PC-3 (cell line): Measurements from ENCODE around the gene GTF2H4. TPM values are rescaled to one million over a fixed set of nuclear protein-coding genes. Genes with fewer than 3 reads are reported as not detected.

Experiments
- ATAC-seq: fragments of 200-7000 bp; cut with Tn5 transposase; 2 replicates; pipeline ENCODE4 v1.9.1; 2020; ENCODE audit warnings: mild to moderate bottlenecking, moderate library complexity
- BruUV-seq: library from RNA; stranded (reverse); fragments of 400-500 nt; replicated peaks from 2 replicates; lab custom pipeline; 2021; lab: Mats Ljungman, UMichigan
- CTCF ChIA-PET: fragments of 300-600 bp; sonication (Branson Sonifier 250); formaldehyde crosslinking; loops from one replicate; lab custom pipeline; 2022; ENCODE audit warnings: antibody characterized with exemption; lab: Charles Lee
- POLR2A ChIA-PET: fragments of 300-600 bp; sonication (Branson Sonifier 250); formaldehyde crosslinking; loops from one replicate; lab custom pipeline; 2022; ENCODE audit warnings: antibody characterized with exemption; ENCODE audit not compliant: unreplicated experiment; lab: Charles Lee
- DNase-seq: peaks from one replicate; pipeline ENCODE4 v3.0.0-alpha.2; 2015
- H2AFZ ChIP-seq: fragments of 300-600 bp; sonication (generic); 2 replicates; pipeline ENCODE4 v1.6.0; 2016; ENCODE audit warnings: antibody characterized with exemption, low read length
- H3F3A ChIP-seq: fragments of 300-600 bp; sonication (generic); one replicate; pipeline ENCODE4 v1.6.0; 2017; ENCODE audit warnings: antibody characterized with exemption, low read length, control low read depth, mild to moderate bottlenecking; ENCODE audit not compliant: unreplicated experiment
- H3K27ac ChIP-seq: fragments of 300-600 bp; sonication (generic); 2 replicates; pipeline ENCODE4 v1.5.1; 2016; ENCODE audit warnings: mild to moderate bottlenecking, low read length
- H3K27me3 ChIP-seq: fragments of 300-600 bp; sonication (generic); 2 replicates; pipeline ENCODE4 v1.6.1; 2016; ENCODE audit warnings: low read length, mixed read lengths
- H3K36me3 ChIP-seq: fragments of 300-600 bp; sonication (generic); 2 replicates; pipeline ENCODE4 v1.6.1; 2016; ENCODE audit warnings: low read depth, mixed run types, low read length, mixed read lengths
- H3K4me1 ChIP-seq: fragments of 300-600 bp; sonication (generic); 2 replicates; pipeline ENCODE4 v1.5.1; 2016; ENCODE audit warnings: low read length; ENCODE audit not compliant: insufficient read depth
- H3K4me2 ChIP-seq: fragments of 300-600 bp; sonication (generic); 2 replicates; pipeline ENCODE4 v1.6.0; 2016; ENCODE audit warnings: low read length
- H3K4me3 ChIP-seq: fragments of 300-600 bp; sonication (generic); 2 replicates; pipeline ENCODE4 v1.5.1; 2016; ENCODE audit warnings: mild to moderate bottlenecking, low read length, mixed read lengths
- H3K79me2 ChIP-seq: fragments of 300-600 bp; sonication (generic); 2 replicates; pipeline ENCODE4 v1.6.1; 2017; ENCODE audit warnings: low read length, mixed read lengths
- H3K9ac ChIP-seq: fragments of 300-600 bp; sonication (generic); 2 replicates; pipeline ENCODE4 v1.6.0; 2016; ENCODE audit warnings: mild to moderate bottlenecking, low read length
- H3K9me2 ChIP-seq: fragments of 300-600 bp; sonication (generic); replicated peaks from 2 replicates; pipeline ENCODE4 v1.6.1; 2016; ENCODE audit warnings: mixed run types, low read length, mixed read lengths
- H3K9me3 ChIP-seq: fragments of 300-600 bp; sonication (generic); 2 replicates; pipeline ENCODE4 v1.6.1; 2016; ENCODE audit warnings: low read length, mixed read lengths
- H4K20me1 ChIP-seq: fragments of 300-600 bp; sonication (generic); 2 replicates; pipeline ENCODE4 v1.6.1; 2016; ENCODE audit warnings: low read length, mixed read lengths
- CTCF ChIP-seq: fragments of 300-600 bp; sonication (generic); conservative IDR thresholded peaks from 2 replicates; pipeline ENCODE4 v1.5.1; 2017; ENCODE audit warnings: antibody characterized with exemption, low read depth, mild to moderate bottlenecking, low read length
- EZH2 ChIP-seq: fragments of 300-600 bp; sonication (generic); IDR thresholded peaks from one replicate; pipeline ENCODE4 v1.6.1; 2017; ENCODE audit warnings: antibody characterized with exemption, mild to moderate bottlenecking, low read length; ENCODE audit not compliant: unreplicated experiment
- EZH2phosphoT487 ChIP-seq: fragments of 300-600 bp; sonication (generic); IDR thresholded peaks from 2 replicates; pipeline ENCODE4 v1.6.1; 2018; ENCODE audit warnings: mild to moderate bottlenecking, antibody characterized with exemption, low read length, borderline replicate concordance
- intact Hi-C: fragments of 100-400 bp; cut with micrococcal nuclease; formaldehyde crosslinking; loops from 2 replicates; pipeline ENCODE4 v1.9.0; 2023
- total RNA-seq: library from RNA; depleted of rRNA; stranded (reverse); fragments of >200 nt; gene quantifications from 2 replicates; pipeline ENCODE4 v1.2.3, GENCODE V29; 2014

The GTF2H4 gene
- total RNA-seq, 1 experiment from 2014 or later: 28.7 TPM

GRCh38 chr6:30931969-30932645 is 24.1 kb downstream of the GTF2H4 start, which contains the start of gene SFTA2:
TSS of gene SFTA2 (minus strand) at chr6:30932170. CDS start at chr6:30932096, 74 bp downstream.
- intact Hi-C loops: loop anchor here (10.0 kb wide), 1 partner anchor 53 kb away; the partner anchor contains the start of gene MUC21
- TF ChIP-seq EZH2phosphoT487 (no peak), CTCF (no peak), EZH2 (no peak)
- H3K4me2 ChIP-seq: no peak within 1 kb of the TSS
- no peak within 1 kb of the TSS for H3K9ac ChIP-seq
- H3K4me3 ChIP-seq: no peak within 1 kb of the TSS
- no peaks in the 10 kb centered on the region for H3F3A ChIP-seq
- no peak within 1 kb of the TSS for H2AFZ ChIP-seq
- H3K9me2 ChIP-seq: no peaks in the 10 kb centered on the region
- no peak within 1 kb of the TSS for H3K27ac ChIP-seq
- DNase-seq (no peak), ATAC-seq (no peak)
- ChIA-PET CTCF (no interaction called here), POLR2A (no interaction called here)
- no peaks in the 10 kb centered on the region for H3K27me3 ChIP-seq
- no peaks in the 10 kb centered on the region for H3K79me2 ChIP-seq
- no peaks in the 10 kb centered on the region for H3K9me3 ChIP-seq
- H3K36me3 ChIP-seq: peaks cover 13% of the 10 kb centered on the region; the same call in 1 of the 2 replicates
- BruUV-seq: no TSS peak
- H3K4me1 ChIP-seq: peaks cover 7% of the 10 kb centered on the region
- no peaks in the 10 kb centered on the region for H4K20me1 ChIP-seq

GRCh38 chr6:30932665-30933365 is 24.8 kb downstream of the GTF2H4 start:
- ChIA-PET CTCF (no interaction called here), POLR2A (no interaction called here)
- Histone ChIP-seq H3K4me2 (no peak overlapping the region), H3K27me3 (no peaks in the 10 kb centered on the region), H3K4me1 (peaks cover 7% of the 10 kb centered on the region), H3K4me3 (no peak overlapping the region), H3K9me2 (no peaks in the 10 kb centered on the region), H3K9ac (no peak overlapping the region), H3K36me3 (peaks cover 7% of the 10 kb centered on the region; the same call in 1 of the 2 replicates), H3K79me2 (no peaks in the 10 kb centered on the region), H2AFZ (no peak overlapping the region), H4K20me1 (no peaks in the 10 kb centered on the region), H3F3A (no peaks in the 10 kb centered on the region), H3K9me3 (no peaks in the 10 kb centered on the region), H3K27ac (no peak overlapping the region)
- intact Hi-C loops: loop anchor here (10.0 kb wide), 1 partner anchor 52 kb away; the partner anchor contains the start of gene MUC21
- no peak for TF ChIP-seq CTCF
- TF ChIP-seq EZH2: no peak
- TF ChIP-seq EZH2phosphoT487: no peak
- BruUV-seq: no TSS peak
- no peak for DNase-seq
- no peak for ATAC-seq
